Measurements from ENCODE around the gene KRT37.
"Not testable (repeated sequence)": the region's sequence is repeated elsewhere in the genome, so short reads cannot be mapped to it uniquely, and the experiment has no call there.

The KRT37 gene

DNA sequence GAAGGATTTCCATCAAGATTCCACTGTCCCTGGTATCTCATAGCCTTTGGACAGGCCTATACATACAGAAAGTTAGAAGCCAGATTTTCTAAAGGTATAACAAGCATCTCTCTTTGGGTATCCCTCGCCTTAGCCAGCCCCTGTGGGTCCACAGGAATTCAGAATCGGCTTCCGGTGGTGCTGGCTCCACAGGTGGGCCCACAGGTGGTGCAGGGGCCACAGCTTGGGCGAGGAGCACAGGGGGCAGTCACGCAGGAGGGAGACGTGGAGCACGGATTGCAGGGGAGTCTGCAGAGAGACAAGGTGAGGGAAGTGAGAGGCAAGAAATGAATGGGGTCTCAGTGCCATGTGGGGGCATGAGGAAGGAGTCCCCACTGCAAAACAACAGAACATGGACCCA is 12.9 kb upstream of the KRT37 start:
- no peak overlapping the region for H3K4me3 ChIP-seq (ENCODE audit: low read depth, low read length)
- TF ChIP-seq POLR2A (IDR thresholded peaks at IDR 0.05; ENCODE audit: extremely low read depth, insufficient read length) (no peak), CTCF (IDR thresholded peaks at IDR 0.05; ENCODE audit: low read depth, low read length) (no peak), MYC (IDR thresholded peaks at IDR 0.05; ENCODE audit: low read depth, low read length) (no peak)
- TF ChIP-seq, protein P1, sequence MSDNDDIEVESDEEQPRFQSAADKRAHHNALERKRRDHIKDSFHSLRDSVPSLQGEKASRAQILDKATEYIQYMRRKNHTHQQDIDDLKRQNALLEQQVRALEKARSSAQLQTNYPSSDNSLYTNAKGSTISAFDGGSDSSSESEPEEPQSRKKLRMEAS (IDR thresholded peaks at IDR 0.05; ENCODE audit: low read depth, low read length): no peak
- DNase-seq (ENCODE audit: low read depth): no peak

DNA sequence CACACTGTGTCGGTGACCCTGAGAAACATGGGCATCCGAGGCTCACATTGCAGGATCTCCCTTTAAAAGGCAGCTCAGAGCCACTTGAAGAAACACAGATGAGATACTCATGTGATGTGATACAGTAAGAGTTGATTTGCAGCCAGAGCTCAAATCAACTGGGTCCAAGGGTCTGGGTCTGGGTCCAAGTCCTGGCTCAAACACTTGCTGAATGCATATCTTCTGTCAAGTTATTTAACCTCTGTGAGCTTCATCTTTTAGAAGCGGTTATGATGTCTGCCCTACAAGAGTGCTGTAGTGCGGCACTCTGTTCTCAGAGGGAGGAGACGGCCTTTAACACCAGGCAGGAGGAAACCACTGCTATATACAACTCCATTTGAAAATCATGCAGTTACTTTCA is 10.0 kb upstream of the KRT37 start:
- H3K4me3 ChIP-seq (ENCODE audit: low read depth, low read length): no peak overlapping the region
- TF ChIP-seq MYC (IDR thresholded peaks at IDR 0.05; ENCODE audit: low read depth, low read length) (no peak), CTCF (IDR thresholded peaks at IDR 0.05; ENCODE audit: low read depth, low read length) (no peak), POLR2A (IDR thresholded peaks at IDR 0.05; ENCODE audit: extremely low read depth, insufficient read length) (no peak)
- TF ChIP-seq, protein P1 (IDR thresholded peaks at IDR 0.05; ENCODE audit: low read depth, low read length): no peak
- DNase-seq (ENCODE audit: low read depth): no peak

DNA sequence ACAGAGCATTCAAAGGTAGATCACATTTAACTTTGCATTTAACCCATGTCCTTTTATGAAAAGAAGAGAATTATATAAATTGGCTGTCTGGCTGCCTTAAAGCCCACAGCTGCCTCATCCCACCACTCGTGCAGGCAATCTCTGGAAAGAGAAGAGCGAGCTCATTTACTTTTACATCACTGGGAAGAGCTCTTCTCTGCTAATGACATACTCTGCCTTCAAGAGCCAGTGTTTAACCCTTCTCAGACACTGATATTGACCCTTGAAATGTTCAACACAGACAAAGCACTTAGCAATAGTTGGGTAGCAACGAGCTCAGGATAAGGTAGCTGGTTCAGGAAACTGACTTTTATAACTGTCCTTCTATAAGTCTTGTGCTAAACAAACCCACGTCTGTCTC is 9.6 kb upstream of the KRT37 start:
- DNase-seq (ENCODE audit: low read depth): no peak
- no peak for TF ChIP-seq MYC (IDR thresholded peaks at IDR 0.05; ENCODE audit: low read depth, low read length)
- TF ChIP-seq CTCF (IDR thresholded peaks at IDR 0.05; ENCODE audit: low read depth, low read length): no peak
- TF ChIP-seq, protein P1 (IDR thresholded peaks at IDR 0.05; ENCODE audit: low read depth, low read length): no peak
- no peak for TF ChIP-seq POLR2A (IDR thresholded peaks at IDR 0.05; ENCODE audit: extremely low read depth, insufficient read length)
- H3K4me3 ChIP-seq (ENCODE audit: low read depth, low read length): no peak overlapping the region

GRCh38 chr17:41433586-41433985 is 9.2 kb upstream of the KRT37 start:
- no peak for DNase-seq (ENCODE audit: low read depth)
- no peak overlapping the region for H3K4me3 ChIP-seq (ENCODE audit: low read depth, low read length)
- no peak for TF ChIP-seq MYC (IDR thresholded peaks at IDR 0.05; ENCODE audit: low read depth, low read length)
- no peak for TF ChIP-seq POLR2A (IDR thresholded peaks at IDR 0.05; ENCODE audit: extremely low read depth, insufficient read length)
- TF ChIP-seq, protein P1 (IDR thresholded peaks at IDR 0.05; ENCODE audit: low read depth, low read length): no peak

DNA sequence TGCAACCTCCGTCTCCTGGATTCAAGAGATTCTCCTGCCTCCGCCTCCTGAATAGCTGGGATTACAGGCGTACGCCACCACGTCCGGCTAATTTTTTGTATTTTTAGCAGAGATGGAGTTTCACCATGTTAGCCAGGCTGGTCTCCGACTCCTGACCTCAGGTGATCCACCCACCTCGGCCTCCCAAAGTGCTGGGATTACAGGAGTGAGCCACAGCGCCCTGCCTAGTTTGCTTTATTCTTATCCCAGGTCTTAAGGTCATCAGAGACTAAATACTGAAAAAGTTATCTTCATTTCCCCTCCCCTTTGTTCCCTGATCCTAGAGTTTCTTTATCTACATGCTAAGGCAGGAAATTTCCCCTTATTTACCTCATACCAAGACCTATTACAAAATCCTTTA is 6.0 kb upstream of the KRT37 start:
- DNase-seq (ENCODE audit: low read depth); H3K4me3 ChIP-seq (ENCODE audit: low read depth, low read length): not testable (repeated sequence)

DNA sequence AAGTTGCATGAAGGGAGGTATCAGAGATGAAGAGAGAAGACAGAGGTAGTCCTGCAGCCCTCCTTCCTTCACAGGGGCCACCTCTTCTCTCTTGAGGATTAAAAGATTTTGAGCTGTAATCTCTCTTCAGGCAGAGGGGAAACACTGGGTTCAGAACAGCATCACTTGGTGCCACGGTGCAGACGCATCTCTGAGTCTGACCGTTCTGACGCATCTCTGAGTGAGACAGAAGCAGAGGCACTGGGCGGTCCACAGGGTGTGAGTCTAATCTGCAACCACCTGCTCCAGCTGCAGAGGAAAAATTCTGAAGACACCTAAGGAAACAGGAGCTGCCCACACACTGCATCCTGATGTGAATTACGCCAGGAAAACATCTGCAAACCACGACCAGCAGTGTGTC is 5.3 kb upstream of the KRT37 start:
- no peak overlapping the region for H3K4me3 ChIP-seq (ENCODE audit: low read depth, low read length)
- TF ChIP-seq POLR2A (IDR thresholded peaks at IDR 0.05; ENCODE audit: extremely low read depth, insufficient read length): no peak
- no peak for TF ChIP-seq MYC (IDR thresholded peaks at IDR 0.05; ENCODE audit: low read depth, low read length)
- TF ChIP-seq, protein P1 (IDR thresholded peaks at IDR 0.05; ENCODE audit: low read depth, low read length): no peak
- no peak for TF ChIP-seq CTCF (IDR thresholded peaks at IDR 0.05; ENCODE audit: low read depth, low read length)
- DNase-seq (ENCODE audit: low read depth): no peak

GRCh38 chr17:41428591-41429291 is 4.4 kb upstream of the KRT37 start:
- TF ChIP-seq CTCF (IDR thresholded peaks at IDR 0.05; ENCODE audit: low read depth, low read length): no peak
- TF ChIP-seq POLR2A (IDR thresholded peaks at IDR 0.05; ENCODE audit: extremely low read depth, insufficient read length): no peak
- TF ChIP-seq, protein P1 (IDR thresholded peaks at IDR 0.05; ENCODE audit: low read depth, low read length): no peak
- DNase-seq (ENCODE audit: low read depth): no peak

GRCh38 chr17:41422586-41422985 is 1.8 kb downstream of the KRT37 start:
- not testable (repeated sequence) for H3K4me3 ChIP-seq (ENCODE audit: low read depth, low read length); DNase-seq (ENCODE audit: low read depth)

More at GRCh38 chr17:41428591-41429291, 4.4 kb upstream of the KRT37 start:
- H3K4me3 ChIP-seq (ENCODE audit: low read depth, low read length): no peak overlapping the region
